IPS-18a (cell line): ENCODE results near the gene CIT.

Source experiments
- H3K27ac ChIP-seq: one replicate; pipeline ENCODE4 v1.5.1; 2013; ENCODE audit warnings: low read length
- H3K27me3 ChIP-seq: one replicate; pipeline ENCODE4 v1.6.1; 2013; ENCODE audit warnings: mild to moderate bottlenecking, low read length; ENCODE audit not compliant: control insufficient read depth, insufficient read depth
- H3K36me3 ChIP-seq: one replicate; pipeline ENCODE4 v1.6.1; 2013; ENCODE audit warnings: low read depth, low read length; ENCODE audit not compliant: control insufficient read depth
- H3K4me1 ChIP-seq: one replicate; pipeline ENCODE4 v1.6.1; 2013; ENCODE audit warnings: low read depth, low read length; ENCODE audit not compliant: control insufficient read depth
- H3K4me3 ChIP-seq: one replicate; pipeline ENCODE4 v1.5.1; 2013; ENCODE audit warnings: low read length
- H3K9ac ChIP-seq: one replicate; pipeline ENCODE4 v1.6.1; 2013; ENCODE audit warnings: mild to moderate bottlenecking, low read length, moderate library complexity
- H3K9me3 ChIP-seq: one replicate; pipeline ENCODE4 v1.6.1; 2013; ENCODE audit warnings: low read depth, low read length; ENCODE audit not compliant: control insufficient read depth

The CIT gene

DNA sequence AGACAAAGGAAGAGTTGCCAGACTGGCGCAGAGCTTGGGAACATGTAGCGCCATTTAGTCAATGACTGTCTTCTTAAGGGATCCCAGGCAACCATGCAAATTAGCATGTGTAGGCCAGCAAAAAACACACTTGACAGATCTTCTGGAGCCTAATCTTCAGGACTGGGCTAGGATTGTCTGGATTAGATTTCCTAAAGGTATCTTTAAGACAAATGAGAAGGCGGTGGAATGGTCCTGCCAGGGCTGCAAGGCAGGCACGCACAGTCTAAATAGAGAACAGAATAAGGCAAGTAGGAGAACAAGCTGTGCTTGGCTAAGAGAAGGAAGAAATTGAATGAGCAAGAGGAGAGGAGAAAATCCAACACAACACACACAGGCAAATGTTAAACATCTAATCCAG is 80.0 kb downstream of the CIT start:
- no peak overlapping the region for H3K9ac ChIP-seq
- H3K27ac ChIP-seq = no peak overlapping the region
- no peaks in the 10 kb centered on the region for H3K9me3 ChIP-seq
- no peaks in the 10 kb centered on the region for H3K27me3 ChIP-seq
- H3K4me3 ChIP-seq = no peak overlapping the region
- no peaks in the 10 kb centered on the region for H3K4me1 ChIP-seq
- H3K36me3 ChIP-seq = peaks cover 24% of the 10 kb centered on the region

- no peak overlapping the region for H3K27ac ChIP-seq
- no peak overlapping the region for H3K4me3 ChIP-seq
- no peaks in the 10 kb centered on the region for H3K9me3 ChIP-seq
- no peaks in the 10 kb centered on the region for H3K4me1 ChIP-seq
- peaks cover 24% of the 10 kb centered on the region for H3K36me3 ChIP-seq
- H3K27me3 ChIP-seq = no peaks in the 10 kb centered on the region
- no peak overlapping the region for H3K9ac ChIP-seq
Measured at GRCh38 chr12:119796292-119796691, 80.8 kb downstream of the CIT start.

GRCh38 chr12:119791453-119791852 is 85.7 kb downstream of the CIT start:
- Histone ChIP-seq H3K4me1 (no peaks in the 10 kb centered on the region), H3K36me3 (peaks cover 9% of the 10 kb centered on the region), H3K9ac (no peak overlapping the region), H3K27ac (no peak overlapping the region), H3K27me3 (no peaks in the 10 kb centered on the region), H3K9me3 (no peaks in the 10 kb centered on the region), H3K4me3 (no peak overlapping the region)

- no peaks in the 10 kb centered on the region for H3K27me3 ChIP-seq
- H3K36me3 ChIP-seq = peaks cover 9% of the 10 kb centered on the region
- no peak overlapping the region for H3K4me3 ChIP-seq
- H3K9ac ChIP-seq = no peak overlapping the region
- H3K27ac ChIP-seq = no peak overlapping the region
- H3K9me3 ChIP-seq = no peaks in the 10 kb centered on the region
- no peaks in the 10 kb centered on the region for H3K4me1 ChIP-seq
Measured at GRCh38 chr12:119788786-119789185, 88.3 kb downstream of the CIT start.

GRCh38 chr12:119786539-119786938 is 90.6 kb downstream of the CIT start:
- Histone ChIP-seq H3K4me1 (no peaks in the 10 kb centered on the region), H3K9me3 (no peaks in the 10 kb centered on the region), H3K27me3 (no peaks in the 10 kb centered on the region), H3K27ac (no peak overlapping the region), H3K9ac (no peak overlapping the region), H3K36me3 (peaks cover 23% of the 10 kb centered on the region), H3K4me3 (no peak overlapping the region)

DNA sequence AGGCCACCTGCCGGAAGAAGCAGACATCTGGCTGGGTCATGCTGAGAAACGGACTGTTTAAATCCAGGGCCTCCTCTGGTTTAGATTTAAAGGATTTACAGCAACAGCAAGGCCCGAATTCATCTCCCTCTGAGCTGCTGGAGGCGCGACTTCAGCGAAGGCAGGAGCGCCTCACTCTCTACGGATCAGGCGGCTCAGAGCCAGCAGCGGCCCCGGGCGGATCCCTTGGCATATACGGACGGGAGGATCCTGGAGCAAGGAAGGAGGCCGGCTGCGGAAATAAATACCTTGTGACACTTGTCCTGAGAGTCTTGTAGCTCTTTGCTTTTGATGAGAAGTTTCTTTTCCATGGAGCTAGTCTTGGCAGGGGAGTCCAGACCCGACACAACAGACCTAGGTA is 92.4 kb downstream of the CIT start:
- Histone ChIP-seq H3K4me1 (peaks cover 2% of the 10 kb centered on the region), H3K36me3 (peaks cover 26% of the 10 kb centered on the region), H3K9me3 (no peaks in the 10 kb centered on the region), H3K27me3 (no peaks in the 10 kb centered on the region), H3K9ac (no peak overlapping the region), H3K27ac (no peak overlapping the region), H3K4me3 (no peak overlapping the region)

DNA sequence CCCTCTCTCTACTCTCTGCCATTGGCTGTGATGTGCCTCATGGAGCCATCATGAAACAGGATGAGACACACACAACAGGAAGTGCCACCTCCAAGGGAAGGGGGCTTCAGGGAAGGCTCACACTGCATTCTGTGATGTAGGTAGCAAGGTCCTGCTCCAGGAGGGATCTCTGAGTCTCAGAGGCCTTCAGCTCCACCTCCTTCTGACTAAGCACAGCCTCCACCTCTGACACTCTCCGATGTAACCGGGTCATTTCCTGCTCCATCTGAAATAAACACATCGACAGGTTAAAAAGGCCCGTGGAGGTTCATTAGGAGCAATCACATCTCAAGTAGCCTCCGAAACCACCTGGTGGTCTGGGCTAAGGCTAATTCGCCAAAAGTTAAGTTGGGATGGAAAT is 93.3 kb downstream of the CIT start:
- peaks cover 26% of the 10 kb centered on the region for H3K36me3 ChIP-seq
- H3K27ac ChIP-seq = no peak overlapping the region

DNA sequence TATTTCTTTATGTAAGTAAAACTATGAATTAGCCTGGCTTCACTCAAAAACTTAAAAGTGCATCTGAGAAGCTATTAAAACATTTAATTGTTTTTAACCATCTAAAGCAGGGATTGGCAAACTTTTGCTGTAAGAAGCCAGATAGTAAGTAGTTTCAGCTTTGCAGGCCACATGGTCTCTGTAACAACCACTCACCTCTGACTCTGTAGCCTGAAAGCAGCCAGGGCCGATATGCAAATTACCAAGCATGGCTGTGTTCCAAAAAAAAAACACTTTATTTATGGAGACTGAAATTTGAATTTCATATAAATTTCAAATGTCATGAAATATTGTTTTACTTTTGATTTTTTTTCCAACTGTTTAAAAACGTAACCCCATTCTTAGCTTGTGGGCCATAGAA is 95.3 kb downstream of the CIT start:
- Histone ChIP-seq H3K9ac (no peak overlapping the region), H3K27ac (no peak overlapping the region), H3K27me3 (no peaks in the 10 kb centered on the region), H3K9me3 (no peaks in the 10 kb centered on the region), H3K4me3 (no peak overlapping the region), H3K4me1 (peaks cover 2% of the 10 kb centered on the region), H3K36me3 (peaks cover 26% of the 10 kb centered on the region)

More for the DNA sequence above, 93.3 kb downstream of the CIT start:
- Histone ChIP-seq H3K4me1 (peaks cover 2% of the 10 kb centered on the region), H3K9ac (no peak overlapping the region), H3K4me3 (no peak overlapping the region), H3K27me3 (no peaks in the 10 kb centered on the region), H3K9me3 (no peaks in the 10 kb centered on the region)

GRCh38 chr12:119780786-119781434 is 96.2 kb downstream of the CIT start:
- Histone ChIP-seq H3K9ac (no peak overlapping the region), H3K27ac (no peak overlapping the region), H3K36me3 (peaks cover 33% of the 10 kb centered on the region), H3K9me3 (no peaks in the 10 kb centered on the region), H3K4me1 (peaks cover 2% of the 10 kb centered on the region), H3K4me3 (no peak overlapping the region), H3K27me3 (no peaks in the 10 kb centered on the region)

DNA sequence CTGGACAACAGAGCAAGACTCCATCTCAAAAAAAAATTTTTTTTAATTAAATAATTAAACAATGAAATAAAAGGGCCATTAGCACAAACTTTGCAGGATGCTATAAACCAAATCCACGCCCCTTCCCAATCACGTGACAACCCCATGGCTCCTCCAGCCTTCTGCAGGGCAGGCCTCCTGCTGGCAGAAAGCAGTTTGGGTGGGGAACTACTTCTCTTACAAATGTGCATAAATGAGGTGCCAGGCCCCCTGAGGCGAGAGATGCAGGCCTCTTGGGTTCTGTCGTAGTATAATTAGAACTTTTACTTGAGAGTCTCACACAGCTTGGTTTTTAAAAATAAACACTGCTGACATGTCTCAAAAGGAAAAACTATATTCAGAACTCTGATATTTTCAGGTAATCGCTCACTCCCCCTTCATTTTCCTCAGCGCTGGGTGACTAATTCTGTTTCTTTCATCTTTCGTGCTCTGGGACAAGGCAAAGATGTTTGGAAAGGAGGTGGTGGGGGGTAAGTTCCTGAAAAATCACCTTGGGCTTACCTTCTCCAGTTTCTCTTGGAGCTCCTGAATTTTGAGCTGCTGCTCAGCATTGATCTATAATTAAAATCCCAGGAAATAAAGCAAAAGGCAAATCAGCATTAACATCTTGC is 101.7 kb downstream of the CIT start:
- H3K27me3 ChIP-seq = no peaks in the 10 kb centered on the region
- no peaks in the 10 kb centered on the region for H3K4me1 ChIP-seq
- no peak overlapping the region for H3K27ac ChIP-seq
- peaks cover 51% of the 10 kb centered on the region for H3K36me3 ChIP-seq
- no peak overlapping the region for H3K4me3 ChIP-seq
- no peak overlapping the region for H3K9ac ChIP-seq
- no peaks in the 10 kb centered on the region for H3K9me3 ChIP-seq

- Histone ChIP-seq H3K9me3 (no peaks in the 10 kb centered on the region), H3K9ac (no peak overlapping the region), H3K4me3 (no peak overlapping the region), H3K4me1 (no peaks in the 10 kb centered on the region), H3K27me3 (no peaks in the 10 kb centered on the region), H3K27ac (no peak overlapping the region), H3K36me3 (peaks cover 63% of the 10 kb centered on the region)
Measured at GRCh38 chr12:119772431-119772830, 104.7 kb downstream of the CIT start.

DNA sequence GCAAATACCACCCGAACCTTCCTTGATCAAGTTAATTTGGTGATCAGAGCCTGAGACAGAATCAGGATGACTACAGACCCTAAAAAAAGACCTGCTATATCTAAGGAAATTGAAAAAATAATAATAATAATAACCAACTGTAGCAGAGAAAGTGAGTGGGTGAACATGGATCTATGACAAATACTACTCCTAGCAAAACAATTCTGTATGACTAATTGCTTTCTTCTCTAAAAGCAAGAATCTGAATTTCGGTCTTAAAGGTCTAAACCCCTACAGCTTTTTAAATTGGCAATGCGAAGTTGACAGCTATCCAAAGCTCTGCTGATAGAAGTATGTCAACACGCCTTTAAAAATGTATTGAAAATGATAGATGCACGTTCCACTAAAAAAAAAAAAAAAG is 107.0 kb downstream of the CIT start:
- H3K27me3 ChIP-seq = no peaks in the 10 kb centered on the region
- no peak overlapping the region for H3K27ac ChIP-seq
- H3K9ac ChIP-seq = no peak overlapping the region
- no peak overlapping the region for H3K4me3 ChIP-seq
- no peaks in the 10 kb centered on the region for H3K9me3 ChIP-seq
- no peaks in the 10 kb centered on the region for H3K4me1 ChIP-seq
- H3K36me3 ChIP-seq = peaks cover 63% of the 10 kb centered on the region
